ENCODE measurements around the gene CAMTA1. TPM values are rescaled to one million over a fixed set of nuclear protein-coding genes. Genes with fewer than 3 reads are reported as not detected.

Gene CAMTA1
- total RNA-seq, 1 donor from 2014 or later: 30.6 TPM

- no peak for DNase-seq
These were observed 775.4 kb downstream of the CAMTA1 start for GRCh38 chr1:7560601-7561181.

- no peak for DNase-seq
These were observed 776.2 kb downstream of the CAMTA1 start for GRCh38 chr1:7561331-7561921.

GRCh38 chr1:7561936-7562728, 776.9 kb downstream of the CAMTA1 start:
- DNase-seq: no peak

- DNase-seq: no peak
These were observed 777.7 kb downstream of the CAMTA1 start for GRCh38 chr1:7562729-7563605.

GRCh38 chr1:7564137-7564536, 778.9 kb downstream of the CAMTA1 start:
- DNase-seq: no peak

- no peak for DNase-seq
These were observed 780.0 kb downstream of the CAMTA1 start for GRCh38 chr1:7565099-7565750.

GRCh38 chr1:7566417-7567375, 781.4 kb downstream of the CAMTA1 start:
- no peak for DNase-seq

- DNase-seq: no peak
These were observed 782.1 kb downstream of the CAMTA1 start for GRCh38 chr1:7567376-7567775.

GRCh38 chr1:7568053-7568452, 782.8 kb downstream of the CAMTA1 start:
- no peak for DNase-seq

- no peak for DNase-seq
These were observed 783.8 kb downstream of the CAMTA1 start for GRCh38 chr1:7568901-7569524.

GRCh38 chr1:7570311-7570710, 785.1 kb downstream of the CAMTA1 start:
- DNase-seq: no peak

- DNase-seq: no peak
These were observed 787.4 kb downstream of the CAMTA1 start for GRCh38 chr1:7572654-7573152.

GRCh38 chr1:7573481-7573880, 788.2 kb downstream of the CAMTA1 start:
- DNase-seq: no peak

- DNase-seq: no peak
These were observed 789.1 kb downstream of the CAMTA1 start for GRCh38 chr1:7574121-7575040.

GRCh38 chr1:7575041-7575400, 789.8 kb downstream of the CAMTA1 start:
- no peak for DNase-seq

GRCh38 chr1:7576946-7577657, 791.8 kb downstream of the CAMTA1 start:
- DNase-seq: no peak

GRCh38 chr1:7578206-7578605, 793.0 kb downstream of the CAMTA1 start:
- no peak for DNase-seq

- no peak for DNase-seq
These were observed 793.8 kb downstream of the CAMTA1 start for GRCh38 chr1:7579016-7579415.

Measured in skin of body (tissue), 2 donors.